Fibroblast of the aortic adventitia (primary cell): Measurements from ENCODE around the gene IPO4. TPM values are rescaled to one million over a fixed set of nuclear protein-coding genes. Genes with fewer than 3 reads are reported as not detected.

ENCODE experiments used
- DNase-seq: peaks from one replicate; pipeline ENCODE4 v3.0.0-alpha.2; 2010; ENCODE audit warnings: low read depth
- H3K4me3 ChIP-seq: 2 replicates; pipeline ENCODE4 v1.5.1; 2011; ENCODE audit warnings: low read depth, mild to moderate bottlenecking, control low read depth, low read length, moderate library complexity
- CTCF ChIP-seq: IDR thresholded peaks from 2 replicates; pipeline ENCODE4 v1.5.1; 2011; ENCODE audit warnings: mild to moderate bottlenecking, low read length, control low read depth, inconsistent platforms; ENCODE audit not compliant: insufficient read depth
- total RNA-seq: library from RNA; depleted of rRNA; stranded (reverse); fragments of >200 nt; gene quantifications from 2 replicates; pipeline ENCODE4 v1.2.3, GENCODE V29; 2012; ENCODE audit warnings: low replicate concordance

The IPO4 gene
- total RNA-seq, 1 donor: 44.0 TPM

GRCh38 chr14:24135584-24135833 is 53.1 kb downstream of the IPO4 start:
- DNase-seq: no peak
- TF ChIP-seq CTCF: no peak
- peak overlapping the region; percentile 87 for H3K4me3 ChIP-seq

- TF ChIP-seq CTCF: no peak
- no peak for DNase-seq
- no peak overlapping the region for H3K4me3 ChIP-seq
Measured at GRCh38 chr14:24133735-24134134, 54.9 kb downstream of the IPO4 start.

- H3K4me3 ChIP-seq: no peak overlapping the region
- no peak for TF ChIP-seq CTCF
- no peak for DNase-seq
Measured at GRCh38 chr14:24132976-24133375, 55.6 kb downstream of the IPO4 start.

GRCh38 chr14:24132061-24132685 is 56.4 kb downstream of the IPO4 start:
- DNase-seq: no peak
- no peak for TF ChIP-seq CTCF
- no peak overlapping the region for H3K4me3 ChIP-seq

GRCh38 chr14:24131549-24131966 is 57.1 kb downstream of the IPO4 start:
- DNase-seq: no peak
- no peak for TF ChIP-seq CTCF
- H3K4me3 ChIP-seq: no peak overlapping the region

GRCh38 chr14:24130717-24131548 is 57.7 kb downstream of the IPO4 start:
- DNase-seq: no peak
- no peak overlapping the region for H3K4me3 ChIP-seq
- no peak for TF ChIP-seq CTCF
